NCI-H226 (cell line): ENCODE data around the gene SMCHD1.
A peak's percentile ranks its signal among the peaks of the same experiment; 100 is the strongest.
"Not testable (repeated sequence)": the region's sequence is repeated elsewhere in the genome, so short reads cannot be mapped to it uniquely, and the experiment has no call there.

Experiments used
- DNase-seq: peaks from one replicate; pipeline ENCODE4 v3.0.0-alpha.2; 2015

The SMCHD1 gene

DNA sequence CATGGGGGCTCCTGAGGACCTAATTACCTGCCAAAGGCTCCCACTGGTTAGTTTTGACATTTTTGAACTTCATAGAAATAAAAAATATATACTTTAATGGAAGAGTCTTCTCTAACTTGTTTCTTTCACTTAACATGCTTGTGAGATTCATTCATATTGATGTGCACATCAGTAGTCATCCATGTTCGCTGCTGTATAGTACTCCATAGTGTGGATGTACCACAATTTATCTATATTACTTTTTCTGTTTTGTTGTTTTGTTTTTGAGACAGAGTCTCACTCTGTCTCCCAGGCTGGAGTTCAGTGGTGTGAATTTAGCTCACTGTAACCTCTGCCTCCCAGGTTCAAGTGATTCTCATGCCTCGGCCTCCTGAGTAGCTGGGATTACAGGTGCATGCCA lies 168.4 kb downstream of the SMCHD1 start:
- no peak for DNase-seq

DNA sequence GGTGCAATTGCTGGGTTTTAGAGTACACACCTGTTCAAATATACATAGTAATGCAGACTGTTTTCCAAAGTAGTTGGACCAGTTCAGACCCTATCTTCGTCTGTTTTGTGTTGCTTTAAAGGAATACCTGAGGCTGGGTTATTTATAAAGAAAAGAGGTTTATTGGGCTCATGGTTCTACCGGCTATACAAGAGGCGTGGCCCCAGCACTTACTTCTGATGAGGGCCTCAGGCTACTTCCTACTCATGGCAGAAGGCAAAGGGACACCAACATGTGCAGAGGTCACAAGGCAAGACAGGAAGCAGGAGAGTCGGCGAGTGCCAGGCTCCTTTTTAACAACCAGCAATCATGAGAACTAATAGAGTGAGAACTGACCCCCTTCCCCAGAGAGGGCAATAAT lies 169.3 kb downstream of the SMCHD1 start:
- no peak for DNase-seq

DNA sequence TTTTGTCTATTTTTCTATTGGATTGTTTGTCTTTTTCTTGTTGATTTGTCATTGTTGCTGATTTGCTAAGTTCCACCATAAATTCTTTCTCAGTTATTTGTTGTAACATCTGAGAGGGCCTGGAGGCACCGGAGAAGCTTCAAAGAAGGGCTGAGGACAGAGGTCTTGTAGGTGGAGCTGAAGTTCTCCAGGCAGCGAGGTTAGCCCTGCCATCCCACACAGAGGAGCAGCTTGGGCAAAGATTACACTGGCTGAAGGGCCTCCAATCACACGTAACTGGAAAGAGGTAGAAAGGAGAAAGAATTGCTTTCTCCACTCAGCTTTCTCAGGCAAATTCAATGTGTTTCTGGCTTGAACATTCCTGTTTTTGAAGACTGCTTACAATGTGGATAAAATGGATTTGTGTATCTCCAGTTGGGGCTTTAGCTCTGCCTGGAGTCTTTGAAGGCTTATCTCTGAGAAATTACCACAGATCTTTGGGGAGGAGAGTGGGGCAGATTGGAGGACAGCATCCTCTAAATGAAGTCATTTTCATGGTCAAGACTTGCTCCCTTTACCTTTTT lies 170.2 kb downstream of the SMCHD1 start:
- no peak for DNase-seq

DNA sequence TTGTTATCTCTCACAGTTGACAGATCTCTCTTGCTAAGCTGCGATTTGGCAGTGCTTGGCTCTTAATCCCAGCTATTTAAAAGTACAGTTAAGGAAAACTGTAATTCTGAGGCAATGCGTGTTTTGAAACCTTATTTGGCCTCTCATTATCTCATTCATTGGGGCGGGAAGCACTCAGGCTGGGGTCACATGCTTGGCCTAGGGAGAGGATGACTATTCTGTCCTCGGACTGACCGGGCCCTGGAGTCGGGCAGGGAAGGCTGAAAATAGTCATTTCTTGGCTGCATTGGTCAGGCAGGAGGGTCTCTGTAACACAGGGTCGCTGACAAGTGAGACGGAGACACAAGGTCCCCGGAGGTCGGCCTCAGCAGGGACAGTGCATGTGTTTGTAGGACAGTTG lies 171.1 kb downstream of the SMCHD1 start:
- no peak for DNase-seq

DNA sequence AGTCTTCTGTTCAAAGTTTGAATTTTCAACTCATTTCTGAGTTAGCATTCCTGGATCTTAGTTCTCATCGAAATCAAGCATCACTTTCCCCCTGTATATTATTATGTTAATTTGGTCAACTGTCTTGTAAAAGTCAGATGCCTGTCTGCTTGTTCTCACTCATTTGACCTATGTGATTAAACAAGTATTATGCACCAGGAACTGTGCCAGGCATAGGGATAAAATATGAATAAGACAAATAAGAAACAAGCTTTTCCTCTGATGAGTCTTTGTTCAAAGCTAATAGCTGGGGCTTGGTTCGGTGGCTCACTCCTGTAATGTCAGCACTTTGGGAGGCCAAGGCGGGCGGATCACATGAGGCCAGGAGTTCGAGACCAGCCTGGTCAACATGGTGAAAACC lies 171.5 kb downstream of the SMCHD1 start:
- no peak for DNase-seq

DNA sequence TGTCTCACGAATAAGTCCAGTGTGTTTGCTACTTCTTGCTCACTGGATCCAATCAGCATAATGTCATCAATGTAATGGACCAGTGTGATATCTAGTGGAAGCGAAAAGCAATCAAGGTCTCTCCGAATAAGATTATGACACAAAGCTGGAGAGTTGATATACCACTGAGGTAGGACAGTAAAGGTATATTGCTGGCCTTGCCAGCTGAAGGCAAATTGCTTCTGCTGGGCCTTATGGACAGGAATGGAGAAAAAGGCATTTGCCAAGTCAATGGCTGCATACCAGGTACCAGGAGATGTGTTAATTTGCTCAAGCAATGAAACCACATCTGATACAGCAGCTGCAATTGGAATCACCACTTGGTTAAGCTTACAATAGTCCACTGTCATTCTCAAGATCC lies 180.6 kb downstream of the SMCHD1 start:
- DNase-seq: not testable (repeated sequence)

DNA sequence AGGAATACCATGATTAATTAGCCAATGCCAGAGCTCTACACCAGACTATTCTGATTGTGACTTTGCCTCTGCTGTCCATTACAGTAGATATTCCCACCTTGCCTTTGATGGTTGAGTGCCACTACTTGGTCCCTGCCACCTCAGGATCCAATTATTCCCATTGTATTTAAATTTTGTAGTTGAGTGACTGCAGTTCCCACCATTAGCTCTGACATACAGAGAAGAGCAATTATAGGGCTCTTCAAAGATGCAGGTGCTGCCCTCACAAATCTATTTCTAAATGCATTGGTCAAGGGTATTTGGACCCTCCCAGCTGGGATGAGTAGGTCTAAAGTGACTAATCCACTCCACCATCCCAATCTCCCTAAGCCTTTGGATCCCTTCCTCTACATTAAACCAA lies 181.8 kb downstream of the SMCHD1 start:
- DNase-seq: not testable (repeated sequence)

DNA sequence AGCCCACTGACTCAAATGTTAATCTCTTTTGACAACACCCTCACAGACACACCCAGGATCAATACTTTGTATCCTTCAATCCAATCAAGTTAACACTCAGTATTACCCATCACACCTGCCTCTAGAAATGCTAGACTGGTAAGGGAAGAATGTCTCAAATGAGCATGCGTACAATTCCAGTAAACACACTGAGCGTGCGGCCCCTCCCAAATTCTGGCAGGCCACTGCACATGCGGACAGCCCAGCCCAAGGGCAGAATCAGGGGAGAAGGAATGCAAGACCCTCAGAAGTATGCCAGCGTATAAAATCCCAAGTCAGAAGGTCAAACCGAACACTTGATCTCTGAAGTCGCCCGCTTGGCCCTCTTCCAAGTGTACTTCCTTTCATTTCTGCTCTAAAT lies 183.7 kb downstream of the SMCHD1 start:
- no peak for DNase-seq

DNA sequence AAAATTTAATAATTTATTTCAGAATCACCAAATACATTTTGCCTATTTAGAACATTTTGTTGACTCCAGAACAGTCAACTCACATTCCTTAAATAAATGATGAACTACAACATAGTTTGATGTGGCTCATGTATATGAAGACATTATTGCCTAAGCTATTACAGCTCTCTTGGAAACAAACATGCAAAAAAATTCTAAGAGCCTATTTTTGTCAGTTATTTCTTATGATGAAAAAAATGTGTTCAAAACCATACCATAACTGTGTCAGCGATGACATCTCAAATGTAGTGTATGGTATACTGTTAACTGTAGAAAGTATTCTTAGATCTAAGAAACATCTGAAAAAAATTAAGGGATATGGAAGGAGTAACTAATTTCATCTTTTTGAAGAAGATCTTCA lies 185.0 kb downstream of the SMCHD1 start:
- no peak for DNase-seq

DNA sequence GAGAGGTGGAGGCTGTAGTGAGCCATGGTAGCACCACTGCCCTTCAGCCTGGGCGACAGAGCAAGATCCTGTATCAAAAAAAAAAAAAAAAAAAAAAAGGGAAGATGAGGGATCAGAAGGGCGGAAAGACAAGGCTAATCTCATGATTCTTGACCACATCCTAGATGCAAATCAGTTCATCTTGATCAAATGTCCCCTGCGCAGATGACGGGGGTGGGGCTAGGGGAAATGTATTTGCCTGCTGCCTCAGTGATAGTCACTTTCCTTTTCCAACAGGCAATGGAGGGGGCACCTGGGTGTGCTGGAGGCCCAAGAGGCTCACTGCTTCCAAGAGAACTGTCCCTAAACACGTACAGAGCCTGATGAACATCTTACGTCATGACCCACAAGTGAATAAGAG lies 187.6 kb downstream of the SMCHD1 start:
- DNase-seq: no peak

DNA sequence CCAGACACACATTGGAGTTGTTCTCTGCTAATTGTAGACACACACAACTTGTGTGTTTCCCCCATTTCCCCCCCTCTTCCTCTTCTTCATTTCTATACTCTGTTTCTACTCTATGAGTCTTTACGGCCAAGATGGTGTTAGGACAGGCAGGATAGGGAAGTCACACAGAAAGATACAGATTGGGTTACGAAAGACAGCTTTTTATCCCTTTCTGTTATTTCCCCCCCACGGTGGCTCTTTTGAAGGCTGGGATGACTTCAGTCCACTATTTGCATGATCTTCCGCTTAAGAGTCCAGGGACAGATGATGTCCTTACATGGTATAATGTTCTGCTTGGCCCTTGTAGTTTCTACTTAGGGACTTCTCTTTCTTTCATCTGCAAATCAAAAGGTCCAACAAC lies 189.6 kb downstream of the SMCHD1 start:
- no peak for DNase-seq

DNA sequence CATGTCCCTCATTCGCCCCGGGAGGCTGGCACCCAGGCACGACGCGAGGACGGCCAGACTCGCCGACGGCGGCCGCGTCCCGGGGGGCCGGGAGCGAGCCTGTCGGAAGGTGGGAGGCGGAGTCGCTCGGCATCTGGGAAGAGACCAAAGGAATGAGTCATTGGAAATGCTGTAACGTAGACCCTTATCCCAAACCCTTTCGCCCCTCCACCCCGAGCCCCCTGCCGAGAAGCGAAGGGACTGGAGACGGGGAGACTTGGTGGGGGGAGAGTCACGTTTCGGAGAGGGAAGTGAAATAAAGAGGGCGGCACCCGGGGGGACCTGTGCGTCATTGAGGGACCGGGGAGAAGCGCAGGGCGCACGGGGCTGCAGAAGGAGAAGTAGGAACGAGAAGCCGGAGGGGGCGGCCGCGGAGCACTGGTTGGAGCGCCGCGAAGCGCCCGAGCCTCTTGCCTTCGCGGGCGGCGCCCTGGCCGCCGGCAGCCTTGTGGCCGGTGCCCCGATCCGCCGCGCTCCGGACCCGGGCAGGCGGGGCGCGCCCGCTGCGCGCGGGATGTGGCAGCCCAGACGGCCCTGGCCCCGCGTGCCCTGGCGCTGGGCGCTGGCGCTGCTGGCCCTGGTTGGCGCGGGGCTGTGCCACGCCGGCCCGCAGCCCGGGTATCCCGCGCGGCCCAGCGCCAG lies 191.2 kb downstream of the SMCHD1 start, which contains the start of gene EMILIN2:
EMILIN2 (plus strand) TSS at position 371 of the 681 bp plus-strand sequence; CDS start at position 554, 183 bp downstream.
- no peak for DNase-seq

DNA sequence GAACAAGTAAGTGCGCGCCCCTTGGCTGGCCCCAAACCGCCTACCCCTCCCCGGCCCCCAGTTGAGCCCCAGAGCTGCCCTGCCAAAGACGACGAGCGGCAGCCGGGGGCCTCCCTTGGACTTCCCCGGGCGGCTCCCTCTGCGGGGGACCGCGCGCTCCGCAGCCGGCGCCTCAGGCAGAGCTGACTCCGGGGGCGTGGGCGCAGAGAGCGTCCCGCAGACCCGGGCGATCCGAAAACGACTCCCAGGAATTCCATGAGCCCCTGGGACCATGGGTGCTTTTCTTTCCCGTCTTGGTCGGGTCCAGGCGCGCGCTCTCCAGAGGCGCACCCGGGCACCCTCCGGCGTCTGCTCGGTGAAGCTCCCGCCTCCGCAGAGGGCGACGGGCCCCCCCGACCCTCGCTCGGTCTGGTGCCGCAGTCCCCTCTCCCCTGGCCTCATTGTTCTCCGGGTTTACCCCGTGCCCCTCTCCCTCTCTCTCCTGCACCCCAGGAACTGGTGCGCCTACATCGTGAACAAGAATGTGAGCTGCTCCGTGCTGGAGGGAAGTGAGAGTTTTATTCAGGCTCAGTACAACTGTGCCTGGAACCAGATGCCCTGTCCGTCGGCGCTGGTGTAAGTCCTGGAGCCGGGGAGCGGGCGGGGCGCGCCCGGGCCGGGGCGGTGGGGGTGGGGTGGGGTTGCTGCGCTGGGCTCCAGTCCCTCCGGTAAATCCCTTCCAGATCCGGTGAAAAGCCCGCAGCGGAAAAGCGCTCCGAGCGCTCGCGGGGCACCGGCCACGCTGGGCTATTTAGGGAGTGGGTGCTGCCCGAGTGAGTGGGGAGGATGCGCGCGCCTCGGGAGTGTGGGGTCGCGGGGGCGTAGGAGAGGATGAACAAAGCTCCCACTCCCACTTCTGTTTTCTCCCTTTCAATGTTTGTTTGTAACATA lies 192.1 kb downstream of the SMCHD1 start:
- no peak for DNase-seq

DNA sequence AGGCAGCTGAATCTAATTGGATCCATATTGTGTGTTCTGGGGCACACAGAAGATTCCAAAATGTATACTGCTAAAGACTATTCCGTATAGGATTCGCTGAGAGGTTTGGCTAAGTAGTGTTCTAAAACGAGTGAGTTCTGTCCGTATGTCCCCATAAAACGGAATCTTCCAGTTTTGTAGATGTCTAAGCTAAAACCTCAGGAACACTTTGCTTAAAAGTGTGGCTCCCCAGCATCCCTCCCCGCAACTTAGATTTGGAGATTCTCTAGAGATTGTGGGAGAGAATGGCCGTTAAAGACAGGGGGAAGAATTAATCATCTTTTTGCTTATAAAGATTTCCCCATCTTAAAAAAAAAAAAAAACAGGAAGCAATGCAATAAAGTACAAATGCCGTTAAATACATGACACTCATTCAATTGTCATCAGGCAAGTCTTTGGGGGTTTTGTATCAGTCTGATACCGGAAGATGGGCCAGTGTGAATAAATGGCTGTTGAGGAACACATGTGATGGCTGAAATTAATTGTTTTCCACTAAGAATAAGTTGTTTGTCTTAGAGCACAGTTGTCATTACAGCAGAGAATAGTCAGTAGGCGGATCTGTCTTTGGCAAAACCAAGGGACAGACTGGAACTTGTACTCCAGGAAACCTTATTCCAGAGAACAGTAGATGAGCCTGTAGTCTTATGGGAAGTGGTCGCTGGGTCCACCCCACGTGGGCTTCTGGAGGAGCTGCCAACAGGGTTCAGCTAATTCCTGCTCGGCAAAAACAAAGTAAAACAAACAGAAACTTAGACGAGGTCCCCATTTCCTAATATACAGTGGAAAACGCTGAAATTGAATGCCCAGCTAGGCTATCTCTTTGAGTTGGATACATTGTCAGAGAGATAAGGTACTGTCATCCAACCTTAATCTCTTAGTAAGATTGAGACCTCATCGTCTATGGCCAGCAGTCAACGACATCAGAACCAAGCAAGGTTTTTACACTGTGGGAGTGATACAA lies 193.0 kb downstream of the SMCHD1 start:
- DNase-seq: no peak

DNA sequence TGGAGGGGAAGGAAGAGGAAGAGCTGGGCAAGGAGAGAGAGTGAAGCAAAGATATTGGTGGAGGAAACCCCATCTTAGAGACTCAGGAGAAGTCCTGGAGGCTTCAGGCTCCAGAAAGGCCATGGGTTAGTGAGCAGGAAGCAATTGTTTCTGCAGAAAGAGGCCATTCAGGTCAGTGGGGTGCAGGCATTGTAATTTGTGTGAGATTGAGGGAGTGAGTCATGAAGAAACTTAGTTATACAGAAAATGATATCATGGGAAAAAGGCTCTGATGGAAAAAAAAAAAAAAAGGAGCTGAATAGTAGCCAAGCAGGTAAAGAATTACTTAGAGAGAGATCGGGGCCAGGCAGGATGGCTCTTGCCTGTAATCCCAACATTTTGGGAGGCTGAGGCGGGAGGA lies 195.3 kb downstream of the SMCHD1 start:
- no peak for DNase-seq

DNA sequence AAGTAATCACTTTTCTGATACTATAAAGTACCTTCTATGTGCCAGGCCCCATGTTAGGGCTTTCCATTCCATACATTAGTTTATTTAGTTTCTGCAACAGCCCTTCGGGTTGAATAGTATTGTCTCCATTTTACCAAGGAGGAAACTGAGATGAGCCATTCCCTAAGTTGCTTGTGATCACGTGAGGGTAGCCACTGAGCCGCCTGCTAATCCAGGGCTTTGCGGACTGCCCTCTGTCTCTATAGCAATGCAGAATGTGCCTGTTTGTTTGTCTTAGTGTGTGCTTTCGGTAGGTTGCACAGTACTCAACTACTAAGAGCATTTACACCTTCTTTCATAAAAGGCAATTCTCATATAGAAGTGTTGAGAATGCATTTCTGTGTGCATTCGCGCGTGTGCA lies 196.2 kb downstream of the SMCHD1 start:
- no peak for DNase-seq

DNA sequence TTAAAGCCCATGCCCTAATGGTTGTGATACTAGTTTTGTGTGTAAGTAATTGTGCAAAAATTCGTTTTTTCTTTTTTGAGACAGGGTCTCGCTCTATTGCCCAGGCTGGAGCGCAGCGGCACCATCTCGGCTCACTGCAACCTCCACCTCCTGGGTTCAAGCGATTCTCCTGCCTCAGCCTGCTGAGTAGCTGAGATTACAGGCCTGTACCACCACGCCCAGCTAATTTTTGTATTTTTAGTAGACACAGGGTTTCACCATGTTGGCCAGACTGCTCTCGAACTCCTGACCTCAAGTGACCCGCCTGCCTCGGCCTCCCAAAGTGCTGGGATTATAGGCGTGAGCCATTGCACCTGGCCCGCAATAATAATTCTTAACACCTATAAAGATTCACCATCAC lies 196.9 kb downstream of the SMCHD1 start:
- DNase-seq: not testable (repeated sequence)

DNA sequence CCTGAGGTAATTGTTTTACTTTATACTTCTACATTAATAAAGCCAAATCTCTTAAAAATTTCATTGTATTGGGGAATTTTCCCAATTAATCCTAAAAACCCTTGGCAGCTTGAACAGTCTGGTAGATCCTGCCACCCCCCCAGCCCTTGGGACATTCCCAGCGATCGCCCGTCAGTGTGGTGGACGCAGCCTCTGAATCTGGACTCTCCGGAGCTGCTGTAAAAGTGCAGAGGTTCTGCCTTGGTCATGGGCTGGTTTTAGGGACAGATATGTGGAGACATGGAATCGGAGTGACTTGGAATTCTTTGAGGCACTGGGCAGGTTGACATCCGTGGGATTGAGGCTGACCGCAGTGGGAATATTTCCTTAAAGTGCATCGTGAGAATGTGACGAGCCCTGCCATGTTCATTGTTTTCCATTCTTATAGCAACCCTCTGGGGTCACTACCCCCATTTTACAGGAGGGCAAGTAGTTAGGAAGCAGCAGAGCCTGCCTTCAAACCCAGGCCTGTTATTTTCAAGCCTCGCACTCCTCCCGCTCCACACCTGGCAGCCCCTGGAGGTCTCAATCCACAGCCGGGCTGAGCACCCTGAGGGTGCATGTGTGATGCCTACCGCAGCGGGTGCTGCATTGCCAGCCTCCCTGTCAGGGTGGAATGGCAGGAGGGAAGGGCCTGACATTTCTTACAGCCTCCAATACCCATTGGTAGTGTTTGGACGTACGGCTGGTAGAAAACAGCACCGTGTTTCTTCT lies 197.8 kb downstream of the SMCHD1 start:
- DNase-seq: no peak

DNA sequence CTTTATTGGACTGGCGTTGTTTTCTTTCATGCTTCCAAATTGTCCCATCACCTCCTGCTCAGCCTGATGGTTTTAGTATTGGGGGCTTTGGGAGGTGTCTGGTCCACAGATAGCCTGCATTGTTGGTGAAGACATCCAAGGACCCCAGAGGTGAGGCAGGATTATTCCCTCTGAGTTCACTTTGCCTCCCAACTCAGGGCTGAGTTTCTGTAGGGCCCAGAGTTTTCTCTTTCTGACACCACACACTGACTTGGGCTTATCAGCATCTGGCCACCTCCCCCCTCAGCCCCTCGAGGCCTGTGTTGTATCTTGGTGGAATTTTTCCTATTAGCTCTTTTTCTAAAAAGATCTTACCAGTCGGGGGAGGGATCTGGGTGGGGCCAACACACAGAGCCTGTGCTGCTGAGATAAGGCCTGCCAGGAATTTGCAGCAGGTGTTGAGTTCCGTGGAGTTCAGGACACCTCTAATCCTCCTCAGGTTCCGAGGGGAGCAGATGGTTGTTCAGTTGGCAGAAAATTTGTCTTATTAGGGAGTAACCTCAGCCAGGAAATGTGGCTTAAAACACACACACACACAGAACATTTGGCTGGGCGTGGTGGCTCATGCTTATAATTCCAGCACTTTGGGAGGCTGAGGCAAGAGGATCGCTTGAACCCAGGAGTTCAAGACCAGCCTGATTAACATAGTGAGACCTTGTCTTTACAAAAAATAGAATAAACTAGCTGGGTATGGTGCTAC lies 198.6 kb downstream of the SMCHD1 start:
- DNase-seq: peak; percentile 33
